HepG2 (cell line): Measurements from ENCODE around the gene APEX1. TPM values are rescaled to one million over a fixed set of nuclear protein-coding genes. Genes with fewer than 3 reads are reported as not detected.

ENCODE experiments used
- ESRRA ChIP-seq: sonication (generic); formaldehyde crosslinking; IDR thresholded peaks from 2 replicates; pipeline ENCODE4 v1.5.1; 2020; ENCODE audit warnings: mild to moderate bottlenecking, low read depth, missing genetic modification reagents
- ETV6 ChIP-seq: sonication (generic); formaldehyde crosslinking; conservative IDR thresholded peaks from 2 replicates; pipeline ENCODE4 v1.4.0; 2020; ENCODE audit warnings: missing genetic modification reagents
- HNRNPLL ChIP-seq: fragments of 200-400 bp; formaldehyde crosslinking; IDR thresholded peaks from 2 replicates; pipeline ENCODE4 v1.6.1; 2017; ENCODE audit warnings: mild to moderate bottlenecking, low read depth, low read length; ENCODE audit not compliant: poor library complexity, severe bottlenecking
- HOXD1 ChIP-seq: sonication (generic); formaldehyde crosslinking; IDR thresholded peaks from 2 replicates; pipeline ENCODE4 v1.5.0; 2020; ENCODE audit warnings: missing genetic modification reagents
- PCBP1 ChIP-seq: fragments of 200-400 bp; formaldehyde crosslinking; IDR thresholded peaks from 2 replicates; pipeline ENCODE4 v1.6.1; 2017; ENCODE audit warnings: mild to moderate bottlenecking, low read depth, low read length, borderline replicate concordance
- RFXAP ChIP-seq: sonication (generic); formaldehyde crosslinking; IDR thresholded peaks from 2 replicates; pipeline ENCODE4 v1.4.0; 2020; ENCODE audit warnings: missing genetic modification reagents, borderline replicate concordance
- SALL2 ChIP-seq: sonication (generic); formaldehyde crosslinking; IDR thresholded peaks from 2 replicates; pipeline ENCODE4 v1.8.1; 2023; ENCODE audit warnings: mild to moderate bottlenecking, missing genetic modification reagents, inconsistent platforms
- SKI ChIP-seq: fragments of 450-650 bp; IDR thresholded peaks from one replicate; pipeline ENCODE4 v1.6.1; 2018; ENCODE audit warnings: mild to moderate bottlenecking; ENCODE audit not compliant: partially characterized antibody
- TEF ChIP-seq: sonication (generic); formaldehyde crosslinking; IDR thresholded peaks from 2 replicates; pipeline ENCODE4 v1.5.0; 2020; ENCODE audit warnings: missing genetic modification reagents
- ZBTB49 ChIP-seq: sonication (generic); formaldehyde crosslinking; IDR thresholded peaks from 2 replicates; pipeline ENCODE4 v1.4.0; 2020; ENCODE audit warnings: missing genetic modification reagents, borderline replicate concordance
- ZMYM2 ChIP-seq: sonication (generic); formaldehyde crosslinking; IDR thresholded peaks from 2 replicates; pipeline ENCODE4 v1.8.0; 2022; ENCODE audit warnings: mild to moderate bottlenecking, missing genetic modification reagents
- ZNF737 ChIP-seq: sonication (generic); formaldehyde crosslinking; IDR thresholded peaks from 2 replicates; pipeline ENCODE4 v1.5.0; 2020; ENCODE audit warnings: missing genetic modification reagents, mild to moderate bottlenecking, borderline replicate concordance
- ZNF839 ChIP-seq: sonication (generic); formaldehyde crosslinking; IDR thresholded peaks from 2 replicates; pipeline ENCODE4 v1.4.0; 2020; ENCODE audit warnings: missing genetic modification reagents, mild to moderate bottlenecking, borderline replicate concordance
- polyA plus RNA-seq, 8 experiments: library from polyadenylated mRNA; depleted of rRNA in 3 of 8; stranded (reverse) in 7 of 8; unstranded in 1 of 8; fragments of >200 nt; fragmentation: Illumina TruSeq in 4 of 8; extraction: Trizol in 4 of 8; gene quantifications; 2 replicates each; pipeline versions ENCODE4 v1.2.1 to v1.2.3, GENCODE V29; 2011 to 2016; ENCODE audit warnings: low read depth in 4 of 8, missing spikeins in 1 of 8, mixed read lengths in 1 of 8; ENCODE audit not compliant: insufficient read depth in 1 of 8
- total RNA-seq, 5 experiments: library from RNA; depleted of rRNA; stranded (reverse); fragments of >200 nt; fragmentation: Illumina TruSeq; extraction: Trizol; gene quantifications; 2 replicates each; pipeline ENCODE4 v1.2.3, GENCODE V29; 2016; ENCODE audit warnings: low read depth in 1 of 5
- TF ChIP-seq, protein P1 (sequence below), 2 experiments: sonication (generic) in 1 of 2; formaldehyde crosslinking in 1 of 2; IDR thresholded peaks; 2 replicates each; pipeline versions ENCODE4 v1.6.1 to v1.9.0; 2014 to 2022; ENCODE audit warnings: antibody characterized with exemption in 1 of 2, borderline replicate concordance in 1 of 2, inconsistent platforms in 1 of 2, low read depth in 1 of 2, missing genetic modification reagents in 1 of 2
- TF ChIP-seq, protein P2 (sequence below): IDR thresholded peaks from 2 replicates; pipeline ENCODE4 v1.6.1; 2016; ENCODE audit warnings: low read depth
- TF ChIP-seq, protein P3 (sequence below): IDR thresholded peaks from 2 replicates; pipeline ENCODE4 v1.6.1; 2016; ENCODE audit warnings: low read depth, borderline replicate concordance

Gene APEX1
- total and polyA plus RNA-seq, 2 of the 13 experiments (the other 11 are each of a cell fraction or from before 2014, with no cell fraction given): 171 to 405 TPM

GRCh38 chr14:20461225-20462141 is 6.5 kb downstream of the APEX1 start, which contains the start of gene PIP4P1 (continued):
- no peak for TF ChIP-seq ZBTB49 (CRISPR knock-in tag)
- peak; percentile 69 for TF ChIP-seq SKI
- peak; percentile 45 for TF ChIP-seq HOXD1 (CRISPR knock-in tag)
- no peak for TF ChIP-seq TEF (CRISPR knock-in tag)
- TF ChIP-seq ZNF737 (CRISPR knock-in tag): no peak
- peak; percentile 75; the same call in 1 of the 2 replicates for TF ChIP-seq ZNF839 (CRISPR knock-in tag)
- TF ChIP-seq, protein P1, sequence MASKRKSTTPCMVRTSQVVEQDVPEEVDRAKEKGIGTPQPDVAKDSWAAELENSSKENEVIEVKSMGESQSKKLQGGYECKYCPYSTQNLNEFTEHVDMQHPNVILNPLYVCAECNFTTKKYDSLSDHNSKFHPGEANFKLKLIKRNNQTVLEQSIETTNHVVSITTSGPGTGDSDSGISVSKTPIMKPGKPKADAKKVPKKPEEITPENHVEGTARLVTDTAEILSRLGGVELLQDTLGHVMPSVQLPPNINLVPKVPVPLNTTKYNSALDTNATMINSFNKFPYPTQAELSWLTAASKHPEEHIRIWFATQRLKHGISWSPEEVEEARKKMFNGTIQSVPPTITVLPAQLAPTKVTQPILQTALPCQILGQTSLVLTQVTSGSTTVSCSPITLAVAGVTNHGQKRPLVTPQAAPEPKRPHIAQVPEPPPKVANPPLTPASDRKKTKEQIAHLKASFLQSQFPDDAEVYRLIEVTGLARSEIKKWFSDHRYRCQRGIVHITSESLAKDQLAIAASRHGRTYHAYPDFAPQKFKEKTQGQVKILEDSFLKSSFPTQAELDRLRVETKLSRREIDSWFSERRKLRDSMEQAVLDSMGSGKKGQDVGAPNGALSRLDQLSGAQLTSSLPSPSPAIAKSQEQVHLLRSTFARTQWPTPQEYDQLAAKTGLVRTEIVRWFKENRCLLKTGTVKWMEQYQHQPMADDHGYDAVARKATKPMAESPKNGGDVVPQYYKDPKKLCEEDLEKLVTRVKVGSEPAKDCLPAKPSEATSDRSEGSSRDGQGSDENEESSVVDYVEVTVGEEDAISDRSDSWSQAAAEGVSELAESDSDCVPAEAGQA (IDR thresholded peaks at IDR 0.05; ENCODE audit: low read depth): peak; percentile 82
- TF ChIP-seq, protein P1 (CRISPR knock-in tag; IDR thresholded peaks at IDR 0.05; ENCODE audit: borderline replicate concordance): no peak; the same call in 1 of the 2 replicates
- 0 out of 2 replicates have a peak, but pooled peaks have one; percentile 60 for TF ChIP-seq ETV6 (CRISPR knock-in tag)
- TF ChIP-seq ZMYM2 (CRISPR knock-in tag): 0 out of 2 replicates have a peak, but pooled peaks have one; percentile 25
- peak; percentile 43 for TF ChIP-seq SALL2
- TF ChIP-seq RFXAP: peak; percentile 98
- TF ChIP-seq, protein P2, sequence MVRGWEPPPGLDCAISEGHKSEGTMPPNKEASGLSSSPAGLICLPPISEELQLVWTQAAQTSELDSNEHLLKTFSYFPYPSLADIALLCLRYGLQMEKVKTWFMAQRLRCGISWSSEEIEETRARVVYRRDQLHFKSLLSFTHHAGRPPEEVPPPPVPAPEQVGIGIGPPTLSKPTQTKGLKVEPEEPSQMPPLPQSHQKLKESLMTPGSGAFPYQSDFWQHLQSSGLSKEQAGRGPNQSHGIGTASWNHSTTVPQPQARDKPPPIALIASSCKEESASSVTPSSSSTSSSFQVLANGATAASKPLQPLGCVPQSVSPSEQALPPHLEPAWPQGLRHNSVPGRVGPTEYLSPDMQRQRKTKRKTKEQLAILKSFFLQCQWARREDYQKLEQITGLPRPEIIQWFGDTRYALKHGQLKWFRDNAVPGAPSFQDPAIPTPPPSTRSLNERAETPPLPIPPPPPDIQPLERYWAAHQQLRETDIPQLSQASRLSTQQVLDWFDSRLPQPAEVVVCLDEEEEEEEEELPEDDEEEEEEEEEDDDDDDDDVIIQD: peak; percentile 98
- TF ChIP-seq HNRNPLL: peak; percentile 89
- TF ChIP-seq, protein P3, sequence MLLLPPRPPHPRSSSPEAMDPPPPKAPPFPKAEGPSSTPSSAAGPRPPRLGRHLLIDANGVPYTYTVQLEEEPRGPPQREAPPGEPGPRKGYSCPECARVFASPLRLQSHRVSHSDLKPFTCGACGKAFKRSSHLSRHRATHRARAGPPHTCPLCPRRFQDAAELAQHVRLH (CRISPR knock-in tag): peak; percentile 96; the same call in 1 of the 2 replicates
- TF ChIP-seq PCBP1: no peak
- TF ChIP-seq ESRRA (CRISPR knock-in tag): peak; percentile 73
